SH-SY5Y (cell line): ENCODE data around the gene CD34.

Experiments
- GATA2 ChIP-seq: IDR thresholded peaks from 2 replicates; pipeline ENCODE4 v1.6.1; 2011; ENCODE audit warnings: mild to moderate bottlenecking, low read depth, low read length
- GATA3 ChIP-seq: IDR thresholded peaks from 2 replicates; pipeline ENCODE4 v1.6.1; 2011; ENCODE audit warnings: low read depth, mild to moderate bottlenecking, low read length, moderate library complexity

The CD34 gene

DNA sequence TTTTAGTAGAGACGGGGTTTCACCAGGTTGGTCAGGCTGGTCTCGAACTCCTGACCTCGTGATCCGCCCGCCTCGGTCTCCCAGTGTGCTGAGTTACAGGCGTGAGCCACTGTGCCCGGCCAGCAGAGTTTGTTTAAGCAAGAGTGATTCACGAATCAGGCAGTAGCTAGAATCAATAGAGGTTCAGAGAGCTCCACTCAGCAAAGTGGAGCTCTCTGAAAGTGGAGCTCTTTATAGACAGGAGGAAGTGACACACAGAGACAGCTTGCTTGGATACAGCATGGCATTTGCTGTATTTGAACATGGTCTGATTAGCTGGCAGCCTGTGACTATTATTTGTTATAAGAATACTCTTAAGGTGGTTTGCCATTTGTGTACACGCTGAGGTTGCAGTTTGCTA lies 27.1 kb upstream of the CD34 start:
- TF ChIP-seq GATA3, result no peak
- no peak for TF ChIP-seq GATA2

DNA sequence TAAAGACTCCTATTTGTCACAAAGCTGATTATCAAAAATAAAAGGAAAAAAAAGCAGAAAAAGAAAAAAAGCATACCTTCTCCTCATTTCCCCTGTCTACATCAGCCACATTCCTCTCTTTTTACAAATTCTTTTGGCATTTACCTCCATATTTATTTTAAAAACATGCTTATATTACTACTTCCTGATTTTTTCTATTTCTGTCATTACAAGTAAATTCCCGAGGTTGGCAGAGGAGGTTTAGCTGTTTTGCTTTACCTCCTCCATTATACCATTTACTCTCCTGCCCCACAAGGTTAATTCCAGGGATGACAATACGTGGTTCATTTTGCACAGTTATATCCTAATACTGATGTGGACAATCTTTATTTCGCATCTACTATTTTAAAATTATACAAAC lies 26.3 kb upstream of the CD34 start:
- no peak for TF ChIP-seq GATA2
- TF ChIP-seq GATA3, result no peak

DNA sequence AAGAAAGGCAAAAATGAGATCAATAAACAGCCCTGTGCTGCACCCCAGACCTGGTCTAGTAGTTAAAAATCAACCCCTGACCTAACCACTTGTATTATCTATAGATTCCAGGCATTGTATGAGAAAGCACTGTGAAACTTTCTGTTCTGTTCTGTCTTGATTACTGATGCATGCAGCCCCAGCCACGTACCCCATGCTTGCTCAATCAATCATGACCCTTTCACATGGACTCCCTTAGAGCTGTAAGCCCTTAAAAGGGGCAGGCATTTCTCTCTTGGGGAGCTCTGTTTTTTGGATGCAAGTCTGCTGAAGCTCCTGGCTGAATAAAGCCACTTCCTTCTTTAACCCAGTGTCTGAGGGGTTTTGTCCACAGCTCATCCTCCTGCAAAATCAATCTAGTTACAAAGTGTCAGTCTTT lies 24.2 kb upstream of the CD34 start:
- TF ChIP-seq GATA2 (no peak), GATA3 (no peak)

GRCh38 chr1:207933205-207933800 lies 22.4 kb upstream of the CD34 start:
- TF ChIP-seq GATA3 (no peak), GATA2 (no peak)

DNA sequence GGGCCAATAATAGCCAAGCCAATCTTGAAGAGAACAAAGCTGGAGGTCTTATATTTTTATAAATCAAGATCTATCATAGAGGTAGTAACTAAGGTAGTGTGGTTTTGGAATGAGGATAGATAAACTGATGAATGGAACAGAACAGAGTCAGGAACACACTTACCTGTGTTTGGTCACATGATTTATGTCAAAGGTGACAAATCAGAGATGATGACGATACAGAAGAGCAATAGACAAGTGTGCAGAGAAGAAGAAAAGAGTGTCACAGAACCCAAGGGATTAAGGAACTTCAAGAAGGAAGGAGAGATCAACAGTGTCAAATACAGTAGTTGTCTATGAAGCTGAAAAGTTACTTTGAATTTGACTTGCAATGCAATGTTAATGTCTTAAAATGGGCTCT lies 16.1 kb upstream of the CD34 start:
- no peak for TF ChIP-seq GATA2

DNA sequence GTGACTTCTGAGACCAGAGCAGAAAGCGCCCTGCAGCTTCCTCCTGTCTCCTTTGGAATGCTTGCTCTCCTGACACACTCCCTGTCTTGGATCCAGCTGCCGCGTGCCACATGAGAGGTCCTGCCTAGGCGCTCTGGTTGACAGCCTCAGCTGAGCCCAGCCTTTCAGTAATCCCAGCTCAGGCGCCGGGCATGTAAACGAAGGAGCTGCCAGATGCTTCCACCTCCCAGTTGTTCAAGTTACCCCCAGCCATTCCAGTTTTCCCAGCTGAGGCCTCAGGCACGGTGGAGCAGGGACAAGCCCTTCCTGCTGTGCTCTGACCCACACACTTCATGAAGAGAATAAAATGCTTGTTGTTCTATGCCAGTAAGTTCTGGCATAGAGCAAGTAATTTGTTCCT lies 14.3 kb upstream of the CD34 start:
- TF ChIP-seq GATA3, result no peak

DNA sequence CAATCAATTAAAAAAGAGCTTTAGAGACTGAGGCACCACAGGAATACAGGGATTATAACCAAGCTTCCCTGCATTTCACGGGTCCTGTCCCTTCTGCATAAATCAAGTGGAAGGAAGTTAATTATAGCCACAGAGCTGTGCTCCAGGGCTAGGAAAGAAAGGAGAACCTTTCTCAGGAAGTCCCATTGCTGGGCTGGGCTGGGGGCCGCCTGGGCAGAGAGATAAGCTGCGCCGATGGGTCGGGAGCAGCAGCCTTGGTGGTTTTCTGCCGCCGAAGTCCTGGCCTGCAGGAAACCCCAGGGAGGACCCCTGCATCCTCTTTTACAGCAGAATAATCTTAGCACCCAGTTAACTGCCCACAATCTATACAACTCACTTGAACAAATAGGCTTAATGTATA lies 12.6 kb upstream of the CD34 start:
- TF ChIP-seq GATA3 (no peak), GATA2 (no peak)

DNA sequence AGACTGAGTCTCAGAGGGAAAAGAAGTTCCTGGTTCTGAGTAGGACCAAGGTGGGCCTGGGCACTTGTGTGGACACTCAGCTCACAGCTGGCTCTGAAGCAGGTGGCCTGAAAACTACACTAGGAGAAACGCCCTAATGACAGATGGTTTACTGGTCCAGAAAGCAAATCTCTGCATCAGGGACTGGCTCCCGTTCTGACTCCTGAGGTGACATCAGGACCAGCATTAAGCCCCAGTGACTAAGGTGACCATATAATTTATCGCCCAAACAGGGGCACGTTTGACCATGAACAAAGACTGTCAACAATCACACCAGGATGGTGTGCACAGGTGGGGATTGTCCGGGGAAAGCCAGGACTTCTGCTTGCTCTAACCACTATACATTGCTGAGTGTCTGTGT lies 12.2 kb upstream of the CD34 start:
- TF ChIP-seq GATA2 (no peak), GATA3 (no peak)

GRCh38 chr1:207922554-207922953 lies 11.6 kb upstream of the CD34 start:
- TF ChIP-seq GATA2 (no peak), GATA3 (no peak)

DNA sequence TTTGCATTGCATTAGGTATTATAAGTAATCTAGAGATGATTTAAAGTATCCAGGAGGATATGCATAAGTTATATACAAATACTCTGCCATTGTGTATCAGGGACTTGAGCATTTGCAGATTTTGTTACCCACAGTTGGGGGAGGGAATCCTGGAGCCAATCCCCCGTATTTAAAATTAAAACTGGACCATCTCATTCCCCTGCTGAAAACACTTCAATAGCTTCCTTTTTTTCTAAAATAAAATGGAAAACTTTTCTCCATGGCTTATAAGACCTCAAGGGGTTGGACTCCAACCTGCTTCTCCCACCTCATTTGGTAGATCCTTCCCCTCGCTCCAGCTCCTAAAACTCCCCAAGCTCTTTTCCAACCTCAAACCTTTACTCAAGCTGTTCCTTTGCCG lies 10.4 kb upstream of the CD34 start:
- TF ChIP-seq GATA2, result no peak
- no peak for TF ChIP-seq GATA3

GRCh38 chr1:207920444-207921021 lies 9.6 kb upstream of the CD34 start:
- TF ChIP-seq GATA3, result no peak
- no peak for TF ChIP-seq GATA2

DNA sequence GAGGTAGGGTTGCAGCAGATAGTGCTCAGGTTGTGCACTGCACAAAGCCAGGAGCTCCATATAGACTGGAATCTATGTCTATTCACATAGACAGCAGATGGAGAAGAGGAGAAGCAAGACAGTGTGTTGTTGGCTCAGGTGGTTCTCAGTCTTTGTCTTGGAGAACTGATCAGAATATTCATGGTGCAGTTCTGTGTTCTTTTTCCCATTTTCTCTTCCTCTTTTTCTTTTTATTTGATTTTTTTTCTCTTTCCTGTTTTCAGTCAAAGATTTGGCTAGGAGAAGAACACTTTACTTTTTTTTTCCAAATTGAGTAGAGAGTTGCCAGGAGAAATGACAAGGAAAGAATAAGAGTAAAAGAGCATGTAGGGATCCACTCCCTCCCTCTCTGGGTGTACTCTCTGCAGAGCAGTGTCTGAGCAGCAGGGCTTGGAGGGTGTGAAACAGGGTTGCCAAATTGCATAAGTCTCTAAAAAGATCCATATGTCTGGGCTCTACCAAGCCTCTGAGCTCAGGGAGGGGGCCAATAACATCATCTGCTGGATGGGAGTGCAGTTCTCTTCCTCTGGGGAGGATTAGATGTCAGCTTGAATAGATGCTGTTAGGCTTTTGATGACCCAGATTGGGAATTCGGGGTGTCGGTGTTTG lies 8.7 kb upstream of the CD34 start:
- TF ChIP-seq GATA3, result no peak
- TF ChIP-seq GATA2, result no peak

- no peak for TF ChIP-seq GATA2
- no peak for TF ChIP-seq GATA3
These were observed 7.7 kb upstream of the CD34 start for GRCh38 chr1:207918581-207918980.

GRCh38 chr1:207918011-207918410 lies 7.1 kb upstream of the CD34 start:
- TF ChIP-seq GATA3 (no peak), GATA2 (no peak)

DNA sequence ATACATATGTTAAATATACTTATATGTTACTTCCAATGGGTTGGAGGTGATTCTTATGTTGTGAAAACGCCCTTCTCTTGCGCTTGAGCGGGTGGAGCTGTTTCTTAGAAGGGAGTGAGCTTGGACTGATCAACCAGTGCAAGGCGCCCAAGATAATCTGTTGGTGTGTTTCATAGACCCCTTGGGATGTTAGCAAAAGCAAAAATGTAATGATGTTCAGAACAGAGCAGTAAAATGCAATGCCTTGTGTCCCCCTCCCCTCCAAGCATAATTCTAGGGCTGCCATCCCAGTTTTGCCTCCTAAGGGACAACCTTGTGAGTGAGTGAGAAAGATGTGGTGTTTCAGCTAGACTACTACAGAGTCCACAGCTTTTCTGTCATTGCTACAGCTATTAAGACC lies 6.2 kb upstream of the CD34 start:
- TF ChIP-seq GATA2, result no peak
- TF ChIP-seq GATA3, result no peak
